Embryonic facial prominence (tissue), 1 donor: ENCODE results near the gene SH3GL2.

Experiments used
- DNase-seq: peaks from one replicate; pipeline ENCODE4 v3.0.0-alpha.2; 2016; ENCODE audit errors: extremely low spot score

SH3GL2 gene

DNA sequence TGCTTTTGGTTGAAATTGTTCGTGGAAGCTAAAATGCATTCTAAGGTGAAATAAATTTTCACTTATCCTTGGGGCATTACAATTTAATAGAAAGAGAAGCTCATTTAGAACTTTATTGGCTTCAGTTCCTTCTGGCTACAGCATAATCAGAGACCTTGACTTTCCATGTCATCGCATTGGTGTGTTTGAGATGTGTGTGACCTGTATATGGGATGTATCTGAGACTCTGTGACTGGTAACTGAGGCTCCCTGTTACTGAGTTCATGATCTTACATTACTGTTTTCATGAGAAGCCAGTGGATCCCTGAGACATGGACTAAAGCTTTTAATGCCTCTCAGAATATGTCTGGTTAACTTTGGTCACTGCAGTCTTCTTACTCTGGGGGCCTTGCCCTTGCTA is 32.5 kb downstream of the SH3GL2 start:
- DNase-seq, result no peak

DNA sequence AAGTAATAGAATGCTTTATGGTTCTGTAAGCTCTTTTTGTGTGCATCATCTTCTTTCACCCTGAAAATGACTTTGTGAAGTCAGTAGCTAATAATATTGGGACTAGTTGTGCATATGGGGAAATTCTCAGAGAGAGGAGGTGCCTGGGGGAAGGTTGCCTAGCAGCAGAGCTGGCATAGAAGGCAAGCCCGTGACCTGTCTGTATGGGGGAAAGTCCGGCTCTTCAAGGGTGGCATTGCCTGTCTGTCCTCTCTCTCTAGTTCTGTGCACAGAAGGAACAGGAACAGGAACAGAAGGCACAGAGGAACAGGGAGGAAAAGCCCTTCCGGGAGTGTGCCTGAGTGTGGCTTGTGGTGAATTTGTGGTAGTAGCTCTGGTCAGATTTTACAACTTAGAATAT is 33.1 kb downstream of the SH3GL2 start:
- DNase-seq, result no peak

DNA sequence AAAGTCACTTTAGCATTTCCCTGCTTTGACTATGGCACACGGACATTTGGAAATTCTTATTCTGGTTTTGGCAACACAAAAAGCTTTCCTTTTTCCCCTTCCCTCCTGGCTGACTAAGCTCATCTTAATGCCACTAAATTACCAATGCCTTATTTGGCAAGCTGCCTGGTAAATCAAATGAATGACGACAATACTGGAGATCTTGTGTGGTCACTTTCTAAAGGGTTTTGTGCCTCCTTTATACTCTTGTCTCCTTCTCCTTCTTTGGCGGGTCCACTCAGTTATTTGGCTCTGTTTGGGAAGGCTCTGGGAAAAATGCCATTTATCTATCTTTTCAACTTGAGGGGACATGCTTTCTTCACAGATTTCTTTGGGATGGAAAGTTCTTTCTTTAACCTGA is 34.9 kb downstream of the SH3GL2 start:
- no peak for DNase-seq

DNA sequence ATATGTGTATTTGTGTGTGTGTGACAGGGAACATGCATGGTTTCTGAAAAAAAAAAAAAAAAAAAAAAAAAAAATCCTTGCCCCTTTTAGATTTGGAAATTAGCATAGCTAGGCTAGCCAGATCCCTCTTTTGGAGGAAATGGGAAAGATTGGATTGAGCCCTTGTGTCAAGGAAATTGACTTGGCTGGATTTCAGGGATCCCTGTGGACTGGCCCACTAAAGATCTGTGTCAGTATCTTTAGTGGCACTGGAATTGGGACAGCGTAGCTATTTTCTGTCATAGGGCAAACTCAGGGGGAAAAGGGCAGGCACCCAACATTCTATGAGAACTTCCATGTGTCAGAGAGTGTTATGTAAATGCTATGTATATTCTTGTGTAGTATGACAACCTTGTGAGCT is 35.4 kb downstream of the SH3GL2 start:
- no peak for DNase-seq

DNA sequence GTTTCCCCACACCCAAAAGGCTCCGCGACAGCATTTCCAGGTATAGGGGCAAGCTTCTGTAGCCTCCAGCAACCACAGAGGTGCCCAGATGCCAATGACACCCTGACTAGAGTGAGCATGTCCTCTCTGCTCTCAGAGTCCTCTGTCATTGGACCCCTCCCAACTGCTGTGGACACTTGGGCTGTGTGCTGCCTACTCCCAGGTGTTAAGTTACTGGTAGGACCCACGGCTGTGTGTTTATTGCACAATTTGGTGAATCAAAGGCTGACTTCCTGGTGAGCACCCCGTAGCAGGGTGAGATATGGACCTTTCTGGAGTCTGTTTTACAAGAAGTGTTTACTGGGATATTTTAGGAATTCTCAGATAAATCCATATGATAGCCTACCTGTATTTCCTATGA is 36.0 kb downstream of the SH3GL2 start:
- no peak for DNase-seq

DNA sequence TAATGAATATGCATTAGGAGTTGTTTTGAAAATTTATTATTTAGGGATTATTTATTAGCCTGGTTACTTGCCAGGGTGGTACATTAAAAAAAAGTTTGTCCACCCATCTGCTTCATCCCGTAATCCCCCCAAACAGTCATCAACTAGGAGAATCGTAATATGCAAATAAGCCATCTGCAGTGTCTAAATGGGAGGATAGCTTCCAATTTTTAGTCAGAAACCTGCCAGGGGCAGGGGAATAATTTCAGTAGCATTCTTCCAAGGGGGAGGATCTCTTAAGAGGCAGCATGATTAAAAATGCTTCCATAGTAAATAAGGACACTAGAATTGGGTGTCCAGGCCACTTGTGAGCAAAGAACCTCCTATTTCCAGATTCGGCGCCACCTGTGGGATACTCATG is 43.3 kb downstream of the SH3GL2 start:
- DNase-seq, result no peak

GRCh38 chr9:17622749-17623148 is 43.9 kb downstream of the SH3GL2 start:
- no peak for DNase-seq

DNA sequence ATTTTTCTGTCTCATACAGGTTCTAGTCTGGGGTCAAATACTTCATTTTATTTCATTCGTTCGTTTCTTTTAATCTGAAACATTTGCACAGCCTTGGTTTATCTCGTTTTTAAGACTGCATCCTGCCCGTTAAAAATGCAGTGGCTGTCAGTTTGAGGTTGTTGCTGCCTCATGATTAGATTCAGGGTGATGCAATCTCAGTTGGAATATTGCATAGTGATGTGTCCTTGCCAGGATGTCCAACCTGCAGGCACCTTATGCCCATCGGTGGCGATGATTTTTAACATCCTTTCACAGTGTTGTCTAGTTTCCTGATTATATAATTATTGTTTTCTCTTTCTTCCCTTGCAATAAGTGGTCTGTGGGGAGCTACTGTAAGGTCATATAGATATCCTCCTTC is 45.1 kb downstream of the SH3GL2 start:
- no peak for DNase-seq

- no peak for DNase-seq
These were observed 45.7 kb downstream of the SH3GL2 start for GRCh38 chr9:17624571-17624970.

- DNase-seq, result no peak
These were observed 47.0 kb downstream of the SH3GL2 start for GRCh38 chr9:17625644-17626388.

GRCh38 chr9:17627641-17628040 is 48.8 kb downstream of the SH3GL2 start:
- DNase-seq, result no peak

DNA sequence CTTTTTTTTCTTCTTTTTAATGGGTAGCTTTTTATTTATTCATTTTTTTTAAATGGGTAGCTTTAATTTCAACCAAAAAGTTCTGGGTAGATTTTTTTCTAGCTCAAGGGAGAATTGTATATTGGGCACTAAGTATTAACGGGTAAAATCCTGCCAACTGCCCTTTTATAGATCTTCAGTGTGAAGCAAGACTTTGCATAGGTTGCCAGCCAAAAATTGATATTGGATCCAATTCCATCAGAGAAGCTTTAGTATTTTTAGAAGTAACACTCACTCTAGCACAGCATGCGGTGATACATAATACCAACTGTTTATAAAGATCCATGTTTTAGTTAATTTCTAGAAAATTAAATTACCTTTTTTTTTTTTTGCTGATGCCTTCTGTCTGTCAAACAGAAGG is 49.8 kb downstream of the SH3GL2 start:
- DNase-seq, result no peak

GRCh38 chr9:17630531-17630949 is 51.7 kb downstream of the SH3GL2 start:
- no peak for DNase-seq

- no peak for DNase-seq
These were observed 52.5 kb downstream of the SH3GL2 start for GRCh38 chr9:17631396-17631795.

DNA sequence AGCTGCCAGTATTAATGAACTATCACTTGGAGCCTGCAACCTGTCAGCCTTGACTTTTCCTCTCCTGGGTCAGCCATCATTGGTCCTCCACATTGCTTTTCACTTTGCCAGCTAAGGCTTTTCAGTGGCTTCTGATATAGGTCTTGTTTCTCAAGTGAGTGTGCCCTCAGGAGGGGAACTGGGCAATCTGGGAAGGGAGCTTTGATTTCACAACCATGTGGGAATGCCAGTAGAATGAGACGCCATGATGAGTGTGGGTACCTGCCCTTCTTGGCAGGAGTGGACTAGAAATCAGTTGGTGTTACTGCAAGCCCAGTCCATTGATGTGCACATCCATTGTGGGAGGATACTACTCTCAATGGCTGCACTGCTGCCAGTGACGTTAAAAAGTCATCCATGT is 54.1 kb downstream of the SH3GL2 start:
- no peak for DNase-seq

DNA sequence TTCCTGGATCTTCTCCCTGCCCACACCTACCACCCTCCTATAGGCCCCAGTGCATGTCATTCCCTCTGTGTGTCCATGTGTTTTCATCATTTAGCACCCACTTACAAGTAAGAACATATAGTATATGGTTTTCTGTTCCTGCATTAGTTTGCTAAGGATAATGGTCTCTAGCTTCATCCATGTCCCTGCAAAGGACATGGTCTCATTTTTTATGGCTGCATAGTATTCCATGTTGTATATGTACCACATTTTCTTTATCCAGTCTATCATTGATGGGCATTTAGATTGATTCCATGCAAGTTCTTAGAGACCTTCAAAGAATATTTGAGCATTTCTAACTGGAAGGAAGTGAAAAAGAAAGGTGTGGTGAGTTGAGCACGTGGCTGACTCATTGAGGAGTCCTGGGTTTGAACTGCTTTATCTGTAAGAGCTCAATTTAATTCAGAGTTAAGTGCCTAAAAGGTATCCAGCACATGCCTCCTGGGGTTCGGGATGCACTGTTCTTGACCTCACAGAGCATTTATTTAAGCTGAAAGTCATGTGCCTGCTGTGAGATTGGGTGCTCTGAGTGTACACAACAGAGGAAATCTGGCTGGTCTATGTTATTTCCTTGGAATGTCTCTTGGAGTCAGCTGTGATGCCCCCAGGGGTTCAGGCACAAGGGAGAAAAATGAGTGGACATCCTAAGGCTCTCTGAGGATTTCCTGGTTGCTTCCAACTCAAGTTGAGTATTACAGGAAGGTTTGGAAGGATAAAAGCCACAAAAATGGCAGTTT is 56.4 kb downstream of the SH3GL2 start:
- DNase-seq, result no peak

- no peak for DNase-seq
These were observed 57.5 kb downstream of the SH3GL2 start for GRCh38 chr9:17636349-17636748.

- no peak for DNase-seq
These were observed 58.0 kb downstream of the SH3GL2 start for GRCh38 chr9:17636821-17637220.

DNA sequence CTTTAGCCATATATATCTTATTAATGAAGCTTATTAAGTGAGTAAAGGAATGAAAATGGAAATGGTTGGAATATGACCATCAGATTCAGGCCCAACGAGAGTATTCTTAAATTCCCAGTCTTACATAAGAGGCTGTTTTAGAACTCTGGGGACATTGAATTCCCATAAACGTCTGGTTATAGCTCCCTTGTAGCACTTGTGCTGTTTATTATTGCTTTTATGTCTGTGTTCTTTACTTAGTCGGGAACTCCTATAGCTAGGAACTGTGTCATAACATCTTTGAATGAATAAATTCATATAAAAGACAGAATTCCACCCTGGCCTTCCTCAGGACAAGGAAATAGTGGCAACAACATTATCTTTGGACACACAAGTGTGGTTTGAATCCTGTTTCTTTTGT is 58.4 kb downstream of the SH3GL2 start:
- no peak for DNase-seq

GRCh38 chr9:17648516-17648915 is 69.7 kb downstream of the SH3GL2 start:
- no peak for DNase-seq

DNA sequence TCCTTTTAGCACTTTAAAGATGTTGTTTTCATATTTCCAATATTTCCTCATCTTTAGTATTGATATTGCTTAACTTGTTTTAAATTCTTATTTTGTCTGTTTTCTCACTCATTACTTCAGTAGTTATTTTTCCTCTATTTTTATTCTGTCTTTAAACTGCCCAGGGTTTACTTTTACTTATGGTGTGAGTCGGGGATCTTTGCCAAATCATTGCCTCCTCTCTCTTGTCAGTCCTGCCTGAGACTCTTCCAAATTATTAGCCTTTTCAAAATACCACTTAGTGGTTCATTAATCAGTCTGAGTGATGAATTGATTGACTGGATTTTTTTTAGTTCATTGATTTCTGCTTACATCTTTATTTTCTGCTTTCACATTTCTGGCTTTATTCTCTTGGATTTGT is 72.9 kb downstream of the SH3GL2 start:
- DNase-seq, result no peak

- DNase-seq, result no peak
These were observed 75.1 kb downstream of the SH3GL2 start for GRCh38 chr9:17653947-17654465.

- DNase-seq, result no peak
These were observed 78.0 kb downstream of the SH3GL2 start for GRCh38 chr9:17656889-17657288.
